GM12878 (cell line): Measurements from ENCODE around the gene ERICH4. TPM values are rescaled to one million over a fixed set of nuclear protein-coding genes. Genes with fewer than 3 reads are reported as not detected.

Experiments
- ATAC-seq: fragments of 200-7000 bp; cut with Tn5 transposase; 3 replicates; pipeline ENCODE4 v1.9.1; 2020; ENCODE audit warnings: mild to moderate bottlenecking, moderate library complexity
- BruUV-seq: library from RNA; stranded (reverse); fragments of 400-500 nt; replicated peaks from 2 replicates; lab custom pipeline; 2021; lab: Mats Ljungman, UMichigan
- CTCF ChIA-PET: fragments of 300-600 bp; sonication (Branson Sonifier 250); formaldehyde crosslinking; extraction: SDS; loops from one replicate; lab custom pipeline; 2021; ENCODE audit warnings: inconsistent platforms; lab: Yijun Ruan, JAX
- POLR2A ChIA-PET: fragments of 350-600 bp; formaldehyde crosslinking; extraction: SDS; loops from one replicate; lab custom pipeline; 2021; ENCODE audit warnings: inconsistent platforms; lab: Charles Lee
- RAD21 ChIA-PET: fragments of 300-600 bp; sonication (Branson Sonifier 250); formaldehyde crosslinking; loops from one replicate; lab custom pipeline; 2023; ENCODE audit warnings: antibody characterized with exemption; ENCODE audit not compliant: unreplicated experiment; lab: Charles Lee
- SMC1A ChIA-PET: fragments of 300-600 bp; sonication (Branson Sonifier 250); formaldehyde crosslinking; loops from one replicate; lab custom pipeline; 2023; ENCODE audit not compliant: unreplicated experiment, uncharacterized antibody; lab: Charles Lee
- DNase-seq: peaks from one replicate; pipeline ENCODE4 v3.0.0-alpha.2; 2011; ENCODE audit warnings: low read depth, low spot score
- FAIRE-seq: peaks from 3 replicates; lab custom pipeline; 2011; peaks lifted over from hg19 to GRCh38; lab: Jason Lieb, UNC
- H2AFZ ChIP-seq: 2 replicates; pipeline ENCODE4 v1.6.0; 2011; ENCODE audit warnings: low read depth, low read length, control low read depth; ENCODE audit not compliant: control insufficient read depth
- H3K27ac ChIP-seq: 2 replicates; pipeline ENCODE4 v1.5.1; 2011; ENCODE audit warnings: control low read depth; ENCODE audit not compliant: control insufficient read depth, insufficient read depth
- H3K27me3 ChIP-seq, 2 experiments: replicated peaks in 1 of 2; 2 replicates each; pipeline versions ENCODE4 v1.6.0 to v1.6.1; 2011; ENCODE audit warnings: low read length in 1 of 2; ENCODE audit not compliant: control insufficient read depth in 2 of 2, insufficient read depth in 2 of 2
- H3K36me3 ChIP-seq, 2 experiments: 2 replicates each; pipeline ENCODE4 v1.5.1; 2011; ENCODE audit warnings: low read length in 1 of 2; ENCODE audit not compliant: control insufficient read depth in 2 of 2, insufficient read depth in 2 of 2
- H3K4me1 ChIP-seq: 2 replicates; pipeline ENCODE4 v1.6.1; 2011; ENCODE audit warnings: mild to moderate bottlenecking, low read length, moderate library complexity, mixed read lengths; ENCODE audit not compliant: control insufficient read depth, insufficient read depth
- H3K4me2 ChIP-seq: 2 replicates; pipeline ENCODE4 v1.6.0; 2011; ENCODE audit warnings: control low read depth; ENCODE audit not compliant: control insufficient read depth, insufficient read depth
- H3K4me3 ChIP-seq: fragments of 200-600 bp; sonication (generic); 2 replicates; pipeline ENCODE4 v1.5.1; 2016
- H3K79me2 ChIP-seq: 2 replicates; pipeline ENCODE4 v1.6.0; 2011; ENCODE audit warnings: low read length; ENCODE audit not compliant: control insufficient read depth, insufficient read depth
- H3K9ac ChIP-seq: 2 replicates; pipeline ENCODE4 v1.8.0; 2011; ENCODE audit warnings: low read length, control low read depth, mixed read lengths; ENCODE audit not compliant: control insufficient read depth, insufficient read depth
- H3K9me3 ChIP-seq: replicated peaks from 3 replicates; pipeline ENCODE4 v1.5.1; 2011; ENCODE audit warnings: mild to moderate bottlenecking, low read length; ENCODE audit not compliant: control insufficient read depth, insufficient read depth
- H4K20me1 ChIP-seq: 2 replicates; pipeline ENCODE4 v1.6.0; 2011; ENCODE audit not compliant: control insufficient read depth, insufficient read depth
- CBFB ChIP-seq: IDR thresholded peaks from 2 replicates; pipeline ENCODE4 v1.6.1; 2016; ENCODE audit warnings: antibody characterized with exemption, low read depth
- ESRRA ChIP-seq: IDR thresholded peaks from 2 replicates; pipeline ENCODE4 v1.6.1; 2012; ENCODE audit warnings: mild to moderate bottlenecking, low read length, improper control_type of control experiment
- HDAC2 ChIP-seq: fragments of 200-600 bp; sonication (generic); IDR thresholded peaks from 2 replicates; pipeline ENCODE4 v1.6.1; 2017
- MTA2 ChIP-seq: fragments of 450-650 bp; IDR thresholded peaks from 2 replicates; pipeline ENCODE4 v1.6.1; 2016; ENCODE audit warnings: low read depth, mild to moderate bottlenecking, moderate library complexity
- NFYB ChIP-seq: IDR thresholded peaks from 2 replicates; pipeline ENCODE4 v1.6.1; 2011; ENCODE audit warnings: low read depth, mild to moderate bottlenecking, low read length, improper control_type of control experiment, moderate library complexity; ENCODE audit not compliant: insufficient read depth
- RBBP5 ChIP-seq: fragments of 200-600 bp; sonication (generic); conservative IDR thresholded peaks from 2 replicates; pipeline ENCODE4 v1.6.1; 2016
- SIX5 ChIP-seq: IDR thresholded peaks from 2 replicates; pipeline ENCODE4 v1.6.1; 2011; ENCODE audit warnings: mild to moderate bottlenecking, low read depth, low read length, moderate library complexity; ENCODE audit not compliant: severe bottlenecking
- SP1 ChIP-seq: IDR thresholded peaks from one replicate; pipeline ENCODE4 v1.6.1; 2011; ENCODE audit warnings: low read depth, low read length
- SUPT20H ChIP-seq: IDR thresholded peaks from 2 replicates; pipeline ENCODE4 v1.6.1; 2011; ENCODE audit warnings: low read depth, mild to moderate bottlenecking, low read length, moderate library complexity, borderline replicate concordance; ENCODE audit not compliant: control insufficient read depth
- YBX1 ChIP-seq: fragments of 450-650 bp; IDR thresholded peaks from 2 replicates; pipeline ENCODE4 v1.6.1; 2016; ENCODE audit warnings: antibody characterized with exemption
- ZNF207 ChIP-seq: fragments of 450-650 bp; IDR thresholded peaks from 2 replicates; pipeline ENCODE4 v1.6.1; 2014; ENCODE audit warnings: antibody characterized with exemption, mild to moderate bottlenecking, borderline replicate concordance
- WGBS: methylation state at CpG from one replicate; pipeline ENCODE4 v1.1.6; 2016; ENCODE audit warnings: low lambda C conversion rate; ENCODE audit not compliant: insufficient replicate concordance, insufficient coverage; ENCODE audit errors: missing lambda C conversion rate; 5-methylcytosine and 5-hydroxymethylcytosine counted together
- in situ Hi-C: fragments of 300-500 bp; cut with MboI; formaldehyde crosslinking; loops from 9 replicates; pipeline ENCODE4 v1.14.3; 2018; ENCODE audit warnings: mixed read lengths
- intact Hi-C: fragments of 100-400 bp; cut with micrococcal nuclease; formaldehyde crosslinking; loops from one replicate; pipeline ENCODE4 v1.14.2; 2022; ENCODE audit not compliant: unreplicated experiment
- polyA plus RNA-seq, 11 experiments: library from polyadenylated mRNA; depleted of rRNA in 4 of 11; unstranded in 6 of 11; stranded (reverse) in 5 of 11; fragments of >200 nt; fragmentation: Nextera tagmentation in 4 of 11; fragmentation: Illumina TruSeq in 1 of 11; extraction: Ambion mirVana in 4 of 11; extraction: Trizol in 1 of 11; gene quantifications; 1 replicate in 1 of 11; 2 replicates in 10 of 11; pipeline versions ENCODE4 v1.2.1 to v1.2.3, GENCODE V29; 2011 to 2016; ENCODE audit warnings: inconsistent platforms in 2 of 11, missing spikeins in 2 of 11, low read depth in 1 of 11
- total RNA-seq, 4 experiments: library from RNA; depleted of rRNA in 3 of 4; stranded (reverse); fragments of >200 nt in 3 of 4; fragmentation: Illumina TruSeq in 1 of 4; extraction: Trizol in 1 of 4; gene quantifications; 2 replicates each; pipeline versions ENCODE4 v1.2.1 to v1.2.3, GENCODE V29; 2013 to 2021
- TF ChIP-seq, protein P1 (sequence below): fragments of 450-650 bp; IDR thresholded peaks from 2 replicates; pipeline ENCODE4 v1.6.1; 2018; ENCODE audit warnings: borderline replicate concordance, mild to moderate bottlenecking; ENCODE audit not compliant: partially characterized antibody
- TF ChIP-seq, protein P2 (sequence below): fragments of 150-350 bp; IDR thresholded peaks from 2 replicates; pipeline ENCODE4 v1.6.1; 2016; ENCODE audit warnings: low read depth, low read length
- TF ChIP-seq, protein P3 (sequence below): fragments of 450-650 bp; formaldehyde crosslinking; IDR thresholded peaks from 2 replicates; pipeline ENCODE4 v1.5.0; 2022; ENCODE audit warnings: mild to moderate bottlenecking, missing genetic modification characterization
- TF ChIP-seq, protein P4 (sequence below): IDR thresholded peaks from 2 replicates; pipeline ENCODE4 v1.6.1; 2011; ENCODE audit warnings: borderline replicate concordance, low read depth, mild to moderate bottlenecking, moderate library complexity, low read length; ENCODE audit not compliant: insufficient read depth, poor library complexity, severe bottlenecking

ERICH4 gene
- total and polyA plus RNA-seq, 10 of the 15 experiments (the other 5 are each of a cell fraction or from before 2014, with no cell fraction given): not detected

DNA sequence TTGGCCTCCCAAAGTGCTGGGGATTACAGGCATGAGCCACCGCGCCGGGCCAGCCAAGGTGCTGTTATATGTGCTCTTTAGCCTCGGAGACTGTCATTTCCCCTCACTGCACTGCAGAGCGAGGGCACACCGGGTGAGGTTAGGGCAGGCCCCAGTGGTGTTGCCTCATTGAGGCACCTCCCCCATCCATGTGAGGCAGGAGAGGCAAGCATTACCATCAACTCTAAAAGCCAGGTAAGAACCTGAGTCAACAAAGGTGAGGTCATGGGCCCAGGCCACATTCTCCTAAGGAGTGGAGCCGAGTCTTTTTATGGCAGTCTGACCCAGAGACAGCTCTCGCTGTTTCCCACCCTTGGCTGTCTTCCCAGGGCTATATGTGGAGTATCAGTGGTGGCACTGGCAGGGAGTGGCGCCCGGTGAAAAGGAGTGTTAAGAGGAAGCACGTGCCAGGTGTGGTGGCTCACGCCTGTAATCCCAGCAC, 26.7 kb upstream of the ERICH4 start:
- in situ Hi-C loops (no loop called here), intact Hi-C loops (no loop called here)
- SMC1A ChIA-PET: no interaction called here
- Histone ChIP-seq H3K27ac (no peak overlapping the region), H4K20me1 (no peaks in the 10 kb centered on the region), H3K4me1 (no peaks in the 10 kb centered on the region), H3K27me3 (no peaks in the 10 kb centered on the region), H3K4me2 (no peak overlapping the region), H3K79me2 (no peaks in the 10 kb centered on the region), H2AFZ (no peak overlapping the region), H3K36me3 (peaks cover 7 to 13% of the 10 kb centered on the region in 2 experiments), H3K4me3 (no peak overlapping the region), H3K9me3 (no peaks in the 10 kb centered on the region), H3K9ac (no peak overlapping the region)
- POLR2A ChIA-PET: no interaction called here
- 95% methylated on average over 12 of the region's 12 CpGs for WGBS
- no peak for ATAC-seq
- CTCF ChIA-PET: no interaction called here
- DNase-seq: no peak
- RAD21 ChIA-PET: no interaction called here
- FAIRE-seq: no peak
- no TSS peak for BruUV-seq
- TF ChIP-seq, protein P1, sequence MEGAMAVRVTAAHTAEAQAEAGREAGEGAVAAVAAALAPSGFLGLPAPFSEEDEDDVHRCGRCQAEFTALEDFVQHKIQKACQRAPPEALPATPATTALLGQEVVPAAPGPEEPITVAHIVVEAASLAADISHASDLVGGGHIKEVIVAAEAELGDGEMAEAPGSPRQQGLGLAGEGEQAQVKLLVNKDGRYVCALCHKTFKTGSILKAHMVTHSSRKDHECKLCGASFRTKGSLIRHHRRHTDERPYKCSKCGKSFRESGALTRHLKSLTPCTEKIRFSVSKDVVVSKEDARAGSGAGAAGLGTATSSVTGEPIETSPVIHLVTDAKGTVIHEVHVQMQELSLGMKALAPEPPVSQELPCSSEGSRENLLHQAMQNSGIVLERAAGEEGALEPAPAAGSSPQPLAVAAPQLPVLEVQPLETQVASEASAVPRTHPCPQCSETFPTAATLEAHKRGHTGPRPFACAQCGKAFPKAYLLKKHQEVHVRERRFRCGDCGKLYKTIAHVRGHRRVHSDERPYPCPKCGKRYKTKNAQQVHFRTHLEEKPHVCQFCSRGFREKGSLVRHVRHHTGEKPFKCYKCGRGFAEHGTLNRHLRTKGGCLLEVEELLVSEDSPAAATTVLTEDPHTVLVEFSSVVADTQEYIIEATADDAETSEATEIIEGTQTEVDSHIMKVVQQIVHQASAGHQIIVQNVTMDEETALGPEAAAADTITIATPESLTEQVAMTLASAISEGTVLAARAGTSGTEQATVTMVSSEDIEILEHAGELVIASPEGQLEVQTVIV: no peak
- TF ChIP-seq, protein P2, sequence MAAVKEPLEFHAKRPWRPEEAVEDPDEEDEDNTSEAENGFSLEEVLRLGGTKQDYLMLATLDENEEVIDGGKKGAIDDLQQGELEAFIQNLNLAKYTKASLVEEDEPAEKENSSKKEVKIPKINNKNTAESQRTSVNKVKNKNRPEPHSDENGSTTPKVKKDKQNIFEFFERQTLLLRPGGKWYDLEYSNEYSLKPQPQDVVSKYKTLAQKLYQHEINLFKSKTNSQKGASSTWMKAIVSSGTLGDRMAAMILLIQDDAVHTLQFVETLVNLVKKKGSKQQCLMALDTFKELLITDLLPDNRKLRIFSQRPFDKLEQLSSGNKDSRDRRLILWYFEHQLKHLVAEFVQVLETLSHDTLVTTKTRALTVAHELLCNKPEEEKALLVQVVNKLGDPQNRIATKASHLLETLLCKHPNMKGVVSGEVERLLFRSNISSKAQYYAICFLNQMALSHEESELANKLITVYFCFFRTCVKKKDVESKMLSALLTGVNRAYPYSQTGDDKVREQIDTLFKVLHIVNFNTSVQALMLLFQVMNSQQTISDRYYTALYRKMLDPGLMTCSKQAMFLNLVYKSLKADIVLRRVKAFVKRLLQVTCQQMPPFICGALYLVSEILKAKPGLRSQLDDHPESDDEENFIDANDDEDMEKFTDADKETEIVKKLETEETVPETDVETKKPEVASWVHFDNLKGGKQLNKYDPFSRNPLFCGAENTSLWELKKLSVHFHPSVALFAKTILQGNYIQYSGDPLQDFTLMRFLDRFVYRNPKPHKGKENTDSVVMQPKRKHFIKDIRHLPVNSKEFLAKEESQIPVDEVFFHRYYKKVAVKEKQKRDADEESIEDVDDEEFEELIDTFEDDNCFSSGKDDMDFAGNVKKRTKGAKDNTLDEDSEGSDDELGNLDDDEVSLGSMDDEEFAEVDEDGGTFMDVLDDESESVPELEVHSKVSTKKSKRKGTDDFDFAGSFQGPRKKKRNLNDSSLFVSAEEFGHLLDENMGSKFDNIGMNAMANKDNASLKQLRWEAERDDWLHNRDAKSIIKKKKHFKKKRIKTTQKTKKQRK: no peak
- TF ChIP-seq, protein P3, sequence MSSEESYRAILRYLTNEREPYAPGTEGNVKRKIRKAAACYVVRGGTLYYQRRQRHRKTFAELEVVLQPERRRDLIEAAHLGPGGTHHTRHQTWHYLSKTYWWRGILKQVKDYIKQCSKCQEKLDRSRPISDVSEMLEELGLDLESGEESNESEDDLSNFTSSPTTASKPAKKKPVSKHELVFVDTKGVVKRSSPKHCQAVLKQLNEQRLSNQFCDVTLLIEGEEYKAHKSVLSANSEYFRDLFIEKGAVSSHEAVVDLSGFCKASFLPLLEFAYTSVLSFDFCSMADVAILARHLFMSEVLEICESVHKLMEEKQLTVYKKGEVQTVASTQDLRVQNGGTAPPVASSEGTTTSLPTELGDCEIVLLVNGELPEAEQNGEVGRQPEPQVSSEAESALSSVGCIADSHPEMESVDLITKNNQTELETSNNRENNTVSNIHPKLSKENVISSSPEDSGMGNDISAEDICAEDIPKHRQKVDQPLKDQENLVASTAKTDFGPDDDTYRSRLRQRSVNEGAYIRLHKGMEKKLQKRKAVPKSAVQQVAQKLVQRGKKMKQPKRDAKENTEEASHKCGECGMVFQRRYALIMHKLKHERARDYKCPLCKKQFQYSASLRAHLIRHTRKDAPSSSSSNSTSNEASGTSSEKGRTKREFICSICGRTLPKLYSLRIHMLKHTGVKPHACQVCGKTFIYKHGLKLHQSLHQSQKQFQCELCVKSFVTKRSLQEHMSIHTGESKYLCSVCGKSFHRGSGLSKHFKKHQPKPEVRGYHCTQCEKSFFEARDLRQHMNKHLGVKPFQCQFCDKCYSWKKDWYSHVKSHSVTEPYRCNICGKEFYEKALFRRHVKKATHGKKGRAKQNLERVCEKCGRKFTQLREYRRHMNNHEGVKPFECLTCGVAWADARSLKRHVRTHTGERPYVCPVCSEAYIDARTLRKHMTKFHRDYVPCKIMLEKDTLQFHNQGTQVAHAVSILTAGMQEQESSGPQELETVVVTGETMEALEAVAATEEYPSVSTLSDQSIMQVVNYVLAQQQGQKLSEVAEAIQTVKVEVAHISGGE (CRISPR knock-in tag): no peak
- TF ChIP-seq SIX5: no peak
- no peak for TF ChIP-seq CBFB
- TF ChIP-seq, protein P4, sequence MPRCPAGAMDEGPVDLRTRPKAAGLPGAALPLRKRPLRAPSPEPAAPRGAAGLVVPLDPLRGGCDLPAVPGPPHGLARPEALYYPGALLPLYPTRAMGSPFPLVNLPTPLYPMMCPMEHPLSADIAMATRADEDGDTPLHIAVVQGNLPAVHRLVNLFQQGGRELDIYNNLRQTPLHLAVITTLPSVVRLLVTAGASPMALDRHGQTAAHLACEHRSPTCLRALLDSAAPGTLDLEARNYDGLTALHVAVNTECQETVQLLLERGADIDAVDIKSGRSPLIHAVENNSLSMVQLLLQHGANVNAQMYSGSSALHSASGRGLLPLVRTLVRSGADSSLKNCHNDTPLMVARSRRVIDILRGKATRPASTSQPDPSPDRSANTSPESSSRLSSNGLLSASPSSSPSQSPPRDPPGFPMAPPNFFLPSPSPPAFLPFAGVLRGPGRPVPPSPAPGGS: no peak
- TF ChIP-seq HDAC2: no peak
- no peak for TF ChIP-seq SUPT20H
- TF ChIP-seq MTA2: no peak
- no peak for TF ChIP-seq ESRRA
- no peak for TF ChIP-seq SP1
- no peak for TF ChIP-seq ZNF207
- TF ChIP-seq YBX1: no peak
- no peak for TF ChIP-seq RBBP5
- no peak for TF ChIP-seq NFYB
